Ascending aorta (tissue), 2 donors: Measurements from ENCODE around the gene SEPTIN6. TPM values are rescaled to one million over a fixed set of nuclear protein-coding genes. Genes with fewer than 3 reads are reported as not detected.
"Not testable (repeated sequence)": the region's sequence is repeated elsewhere in the genome, so short reads cannot be mapped to it uniquely, and the experiment has no call there.

Experiments used
- DNase-seq, 2 donors: peaks; one replicate each; pipeline ENCODE4 v3.0.0-alpha.2; 2019; ENCODE audit warnings: low spot score in 2 of 2
- H3K27ac ChIP-seq, 2 donors: fragments of 200-600 bp; sonication (generic); one replicate each; pipeline ENCODE4 v1.5.1; 2016 to 2017; ENCODE audit warnings: mild to moderate bottlenecking in 1 of 2
- H3K27me3 ChIP-seq: fragments of 200-600 bp; sonication (generic); one replicate; pipeline ENCODE4 v1.5.1; 2017
- H3K36me3 ChIP-seq, 2 donors: fragments of 200-600 bp; sonication (generic); one replicate each; pipeline ENCODE4 v1.5.1; 2016
- H3K4me1 ChIP-seq, 2 donors: fragments of 200-600 bp; sonication (generic); one replicate each; pipeline ENCODE4 v1.5.1; 2016 to 2017; ENCODE audit warnings: mild to moderate bottlenecking in 1 of 2
- H3K4me3 ChIP-seq, 2 donors: fragments of 200-600 bp; sonication (generic); one replicate each; pipeline ENCODE4 v1.5.1; 2016 to 2017; ENCODE audit warnings: mild to moderate bottlenecking in 1 of 2
- H3K9me3 ChIP-seq, 2 donors: fragments of 200-600 bp; sonication (generic); one replicate each; pipeline ENCODE4 v1.5.1; 2016
- intact Hi-C: fragments of 100-400 bp; cut with DNase I; formaldehyde crosslinking; loops from one replicate; pipeline ENCODE4 v1.15.1; 2023
- total RNA-seq: library from RNA; depleted of rRNA; stranded (reverse); fragments of >200 nt; gene quantifications from one replicate; pipeline ENCODE4 v1.1.0, GENCODE V29; 2016
- TF ChIP-seq, protein P1 (sequence below), 3 experiments: fragments of 200-600 bp in 2 of 3; fragments of 450-650 bp in 1 of 3; sonication (generic) in 2 of 3; IDR thresholded peaks; one replicate each; pipeline ENCODE4 v1.5.1; 2016 to 2019; ENCODE audit warnings: antibody characterized with exemption in 3 of 3, mild to moderate bottlenecking in 1 of 3, moderate library complexity in 1 of 3

SEPTIN6 gene
- total RNA-seq, 1 donor from 2014 or later: 10.6 TPM

DNA sequence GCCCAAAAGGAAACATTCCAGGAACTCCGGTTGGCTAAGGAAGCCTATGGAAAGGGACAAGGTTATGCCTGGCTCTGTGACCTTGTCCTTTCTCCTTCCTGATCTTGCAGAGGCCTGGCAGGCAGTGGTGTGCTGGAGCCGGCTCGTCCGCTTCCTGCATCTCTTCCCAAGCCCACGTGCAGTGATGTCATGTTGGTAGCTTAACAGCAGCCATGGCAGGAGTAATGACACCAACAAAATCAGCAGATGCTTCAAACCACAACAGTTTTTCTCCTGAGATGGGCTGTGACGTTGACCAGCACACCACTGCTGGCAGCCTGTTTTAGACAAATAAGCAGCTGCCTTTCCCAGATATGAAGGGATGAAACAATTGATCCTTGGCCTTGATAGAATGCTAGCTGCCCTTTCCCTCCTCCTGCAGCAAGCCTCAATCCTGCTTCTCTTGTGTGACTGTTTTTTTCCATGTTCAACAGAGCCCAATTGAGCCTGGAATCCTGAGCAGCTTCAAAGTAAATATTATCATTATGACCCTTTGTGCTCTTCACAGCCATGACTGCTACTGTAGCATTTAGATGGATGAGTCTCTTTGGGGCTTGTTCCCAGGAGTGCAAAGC, 23.4 kb downstream of the SEPTIN6 start:
- intact Hi-C loops: no loop called here
- H3K4me1 ChIP-seq: no peaks in the 10 kb centered on the region
- TF ChIP-seq, protein P1, sequence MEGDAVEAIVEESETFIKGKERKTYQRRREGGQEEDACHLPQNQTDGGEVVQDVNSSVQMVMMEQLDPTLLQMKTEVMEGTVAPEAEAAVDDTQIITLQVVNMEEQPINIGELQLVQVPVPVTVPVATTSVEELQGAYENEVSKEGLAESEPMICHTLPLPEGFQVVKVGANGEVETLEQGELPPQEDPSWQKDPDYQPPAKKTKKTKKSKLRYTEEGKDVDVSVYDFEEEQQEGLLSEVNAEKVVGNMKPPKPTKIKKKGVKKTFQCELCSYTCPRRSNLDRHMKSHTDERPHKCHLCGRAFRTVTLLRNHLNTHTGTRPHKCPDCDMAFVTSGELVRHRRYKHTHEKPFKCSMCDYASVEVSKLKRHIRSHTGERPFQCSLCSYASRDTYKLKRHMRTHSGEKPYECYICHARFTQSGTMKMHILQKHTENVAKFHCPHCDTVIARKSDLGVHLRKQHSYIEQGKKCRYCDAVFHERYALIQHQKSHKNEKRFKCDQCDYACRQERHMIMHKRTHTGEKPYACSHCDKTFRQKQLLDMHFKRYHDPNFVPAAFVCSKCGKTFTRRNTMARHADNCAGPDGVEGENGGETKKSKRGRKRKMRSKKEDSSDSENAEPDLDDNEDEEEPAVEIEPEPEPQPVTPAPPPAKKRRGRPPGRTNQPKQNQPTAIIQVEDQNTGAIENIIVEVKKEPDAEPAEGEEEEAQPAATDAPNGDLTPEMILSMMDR (IDR thresholded peaks at IDR 0.05): no peak
- DNase-seq: no peak
- H3K9me3 ChIP-seq: no peaks in the 10 kb centered on the region
- H3K27ac ChIP-seq: no peak overlapping the region
- H3K27me3 ChIP-seq: no peaks in the 10 kb centered on the region
- H3K4me3 ChIP-seq: no peak overlapping the region
- H3K36me3 ChIP-seq: no peaks in the 10 kb centered on the region

DNA sequence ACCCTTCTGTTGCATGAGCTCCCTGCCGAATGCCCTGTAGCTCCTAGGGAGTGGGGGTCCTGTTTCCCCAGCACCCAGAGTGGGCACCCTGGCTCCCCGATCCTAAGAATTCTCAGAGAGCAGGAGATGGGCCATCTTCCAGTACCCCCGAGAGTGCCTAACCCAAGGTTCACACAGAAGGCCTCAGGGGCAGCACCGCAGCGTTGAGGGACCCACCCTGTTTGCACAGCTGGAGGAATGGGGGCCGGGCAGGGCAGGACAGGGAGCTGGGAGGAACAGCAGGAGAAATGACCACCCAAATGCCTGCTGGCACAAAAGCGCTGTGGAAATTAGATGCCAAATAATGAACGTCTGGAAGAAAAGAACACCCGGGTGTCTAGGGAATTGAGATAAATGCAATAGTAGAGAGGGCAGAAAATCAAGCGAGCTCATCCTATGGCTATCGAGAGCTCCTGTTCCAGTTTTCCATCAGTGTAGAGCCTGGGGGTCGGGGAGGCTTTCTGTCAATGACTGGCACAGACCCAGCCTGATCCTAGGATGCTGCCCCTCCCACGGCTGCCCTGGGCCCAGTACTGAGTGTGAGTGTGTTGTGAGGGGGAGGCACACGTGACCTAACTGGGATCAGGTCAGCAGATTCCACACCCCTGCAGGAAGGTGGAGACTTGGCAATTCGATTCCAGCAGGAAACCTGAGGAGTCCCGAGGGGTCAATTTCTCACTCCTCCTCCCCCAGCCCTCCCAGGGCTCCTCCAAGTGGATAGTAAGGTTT, 25.7 kb downstream of the SEPTIN6 start:
- TF ChIP-seq, protein P1 (IDR thresholded peaks at IDR 0.05): no peak
- Histone ChIP-seq H3K4me3 (no peak overlapping the region), H3K27me3 (no peaks in the 10 kb centered on the region), H3K4me1 (no peaks in the 10 kb centered on the region), H3K36me3 (no peaks in the 10 kb centered on the region), H3K27ac (no peak overlapping the region), H3K9me3 (no peaks in the 10 kb centered on the region)
- intact Hi-C loops: no loop called here
- DNase-seq: no peak

DNA sequence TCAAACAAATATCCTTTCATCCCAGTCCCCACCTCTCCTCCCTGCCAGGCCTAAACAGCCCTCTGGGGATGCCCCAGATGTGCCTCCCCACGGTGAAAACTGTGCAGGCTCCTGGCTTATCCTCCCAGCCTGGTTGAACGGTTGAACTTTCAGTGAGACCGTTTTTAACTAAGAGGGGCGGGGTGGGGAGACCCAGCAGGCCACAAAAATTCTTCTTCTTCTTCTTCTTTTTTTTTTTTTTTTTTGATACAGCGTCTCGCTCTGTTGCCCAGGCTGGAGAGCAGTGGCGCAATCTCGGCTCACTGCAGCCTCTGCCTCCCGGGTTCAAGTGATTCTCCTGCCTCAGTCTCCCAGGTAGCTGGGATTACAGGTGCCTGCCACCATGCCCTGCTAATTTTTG, 28.1 kb downstream of the SEPTIN6 start:
- H3K27ac ChIP-seq, H3K27me3 ChIP-seq, DNase-seq, intact Hi-C loops, H3K4me3 ChIP-seq, H3K36me3 ChIP-seq, H3K4me1 ChIP-seq, H3K9me3 ChIP-seq: not testable (repeated sequence)

DNA sequence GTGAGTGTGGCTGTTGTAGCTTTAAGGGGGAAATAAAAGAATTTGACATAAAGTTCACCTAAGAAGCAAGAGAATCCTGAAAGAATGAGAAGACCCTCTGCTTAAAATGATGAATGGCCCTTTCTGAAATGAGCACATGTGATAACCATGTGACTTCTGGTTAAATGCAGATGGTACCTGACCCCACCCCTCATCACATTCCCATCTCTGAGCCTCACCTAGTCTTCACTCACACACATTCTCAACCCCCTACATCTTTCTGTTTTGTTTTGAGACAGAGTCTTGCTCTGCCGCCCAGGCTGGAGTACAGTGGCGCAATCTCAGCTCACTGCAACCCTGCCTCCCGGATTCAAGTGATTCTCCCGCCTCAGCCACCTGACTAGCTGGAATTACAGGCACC, 31.5 kb downstream of the SEPTIN6 start:
- intact Hi-C loops: no loop called here
- no peak for DNase-seq
- Histone ChIP-seq H3K27ac (no peak overlapping the region), H3K36me3 (no peaks in the 10 kb centered on the region), H3K4me1 (no peaks in the 10 kb centered on the region), H3K9me3 (no peaks in the 10 kb centered on the region), H3K27me3 (no peaks in the 10 kb centered on the region), H3K4me3 (no peak overlapping the region)
- TF ChIP-seq, protein P1 (IDR thresholded peaks at IDR 0.05): no peak

DNA sequence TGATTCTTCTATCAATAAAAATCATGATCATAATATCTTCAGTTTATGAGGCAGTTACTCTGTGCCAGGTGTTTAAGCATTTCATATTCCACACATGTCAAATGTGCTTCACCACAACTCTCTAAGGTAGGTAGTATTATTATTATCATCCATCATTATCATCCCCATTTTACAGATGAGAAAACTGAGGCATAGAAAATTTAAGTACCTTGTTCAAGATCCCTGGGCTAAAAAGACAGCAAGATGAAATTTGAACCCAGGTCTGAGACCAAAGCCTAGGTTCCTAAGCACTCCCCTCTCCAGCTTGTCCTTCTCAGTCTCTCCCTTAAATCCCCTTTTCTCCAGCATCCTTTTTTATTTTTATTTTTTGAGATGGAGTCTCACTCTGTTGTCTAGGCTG, 33.4 kb downstream of the SEPTIN6 start:
- TF ChIP-seq, protein P1 (IDR thresholded peaks at IDR 0.05): no peak
- no peaks in the 10 kb centered on the region for H3K9me3 ChIP-seq
- DNase-seq: no peak
- H3K4me3 ChIP-seq: no peak overlapping the region
- no peak overlapping the region for H3K27ac ChIP-seq
- intact Hi-C loops: no loop called here
- H3K4me1 ChIP-seq: no peaks in the 10 kb centered on the region
- H3K36me3 ChIP-seq: no peaks in the 10 kb centered on the region
- no peaks in the 10 kb centered on the region for H3K27me3 ChIP-seq

DNA sequence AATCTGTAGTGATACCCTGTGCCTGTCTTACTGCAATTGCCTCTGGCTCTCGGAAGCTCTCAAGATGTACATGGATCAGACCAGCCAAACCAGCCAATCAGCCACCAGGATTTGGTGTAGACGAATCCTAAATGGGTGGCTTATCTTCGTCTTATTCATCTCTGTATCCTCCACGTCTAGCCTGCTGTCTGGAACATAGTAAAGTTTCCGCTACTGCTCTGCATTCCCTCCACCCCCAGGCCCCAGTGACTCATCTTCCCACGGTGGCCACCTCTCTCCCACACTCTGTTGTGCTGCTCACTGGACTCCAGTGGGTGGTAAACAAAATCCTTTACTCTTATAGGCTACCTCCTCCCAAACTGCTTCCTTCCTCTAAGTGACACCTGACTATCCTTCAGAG, 37.8 kb downstream of the SEPTIN6 start:
- H3K36me3 ChIP-seq: no peaks in the 10 kb centered on the region
- TF ChIP-seq, protein P1 (IDR thresholded peaks at IDR 0.05): no peak
- intact Hi-C loops: no loop called here
- H3K4me1 ChIP-seq: no peaks in the 10 kb centered on the region
- no peak overlapping the region for H3K27ac ChIP-seq
- H3K27me3 ChIP-seq: no peaks in the 10 kb centered on the region
- no peak for DNase-seq
- H3K9me3 ChIP-seq: no peaks in the 10 kb centered on the region
- H3K4me3 ChIP-seq: no peak overlapping the region
